ENCODE data around the gene MYO1D.
A peak's percentile ranks its signal among the peaks of the same experiment; 100 is the strongest.

MYO1D gene

GRCh38 chr17:32492264-32492589 lies 384.7 kb downstream of the MYO1D start:
- no peak for TF ChIP-seq CTCF (IDR thresholded peaks at IDR 0.05; ENCODE audit: insufficient read depth, low read depth, low read length, missing control alignments)
- no peak for DNase-seq (ENCODE audit: low read depth)
- H3K4me3 ChIP-seq (ENCODE audit: low read length) = no peak overlapping the region

- no peak for TF ChIP-seq CTCF (IDR thresholded peaks at IDR 0.05; ENCODE audit: insufficient read depth, low read depth, low read length, missing control alignments)
- DNase-seq (ENCODE audit: low read depth) = no peak
- no peak overlapping the region for H3K4me3 ChIP-seq (ENCODE audit: low read length)
Measured at GRCh38 chr17:32491371-32492263, 385.3 kb downstream of the MYO1D start.

GRCh38 chr17:32490101-32490482 lies 386.8 kb downstream of the MYO1D start:
- DNase-seq (ENCODE audit: low read depth) = no peak
- H3K4me3 ChIP-seq (ENCODE audit: low read length) = peak overlapping the region; percentile 21
- TF ChIP-seq CTCF (IDR thresholded peaks at IDR 0.05; ENCODE audit: insufficient read depth, low read depth, low read length, missing control alignments) = no peak

- DNase-seq (ENCODE audit: low read depth) = no peak
- H3K4me3 ChIP-seq (ENCODE audit: low read length) = peak overlapping the region; percentile 21
Measured at GRCh38 chr17:32489320-32490100, 387.4 kb downstream of the MYO1D start.

GRCh38 chr17:32488604-32489180 lies 388.2 kb downstream of the MYO1D start:
- H3K4me3 ChIP-seq (ENCODE audit: low read length) = peak overlapping the region; percentile 54
- no peak for DNase-seq (ENCODE audit: low read depth)
- TF ChIP-seq CTCF (IDR thresholded peaks at IDR 0.05; ENCODE audit: insufficient read depth, low read depth, low read length, missing control alignments) = no peak

More at GRCh38 chr17:32489320-32490100, 387.4 kb downstream of the MYO1D start:
- TF ChIP-seq CTCF (IDR thresholded peaks at IDR 0.05; ENCODE audit: insufficient read depth, low read depth, low read length, missing control alignments) = no peak

- no peak for DNase-seq (ENCODE audit: low read depth)
- H3K4me3 ChIP-seq (ENCODE audit: low read length) = peak overlapping the region; percentile 54
- TF ChIP-seq CTCF (IDR thresholded peaks at IDR 0.05; ENCODE audit: insufficient read depth, low read depth, low read length, missing control alignments) = no peak
Measured at GRCh38 chr17:32488177-32488542, 388.8 kb downstream of the MYO1D start.

Measured in epithelial cell of esophagus (primary cell).